K562 (cell line): ENCODE results near the gene YES1. TPM values are rescaled to one million over a fixed set of nuclear protein-coding genes. Genes with fewer than 3 reads are reported as not detected.
A peak's percentile ranks its signal among the peaks of the same experiment; 100 is the strongest.

Experiments
- ATAC-seq: fragments of 200-7000 bp; cut with Tn5 transposase; 3 replicates; pipeline ENCODE4 v1.9.1; 2020; ENCODE audit warnings: moderate library complexity
- BruUV-seq: library from RNA; stranded (reverse); fragments of 400-500 nt; replicated peaks from 2 replicates; lab custom pipeline; 2021; lab: Mats Ljungman, UMichigan
- CTCF ChIA-PET: fragments of 300-600 bp; formaldehyde crosslinking; extraction: SDS; loops from one replicate; lab custom pipeline; 2021; ENCODE audit warnings: low intra/inter-chr PET ratio; lab: Yijun Ruan, JAX
- POLR2A ChIA-PET: fragments of 300-600, 350-650 bp; sonication (Branson Sonifier 250); formaldehyde crosslinking; extraction: SDS; loops from one replicate; lab custom pipeline; 2021; ENCODE audit warnings: antibody characterized with exemption, inconsistent platforms; lab: Yijun Ruan, JAX
- DNase-seq, 4 experiments: peaks; one replicate each; pipeline versions ENCODE4 v3.0.0 to v3.0.0-alpha.2; 2011 to 2018; ENCODE audit warnings: low spot score in 3 of 4, mixed read lengths in 3 of 4; ENCODE audit errors: extremely low read depth in 1 of 4
- FAIRE-seq: peaks from 2 replicates; lab custom pipeline; 2011; peaks lifted over from hg19 to GRCh38; lab: Jason Lieb, UNC
- H2AFZ ChIP-seq: 2 replicates; pipeline ENCODE4 v1.6.0; 2011; ENCODE audit warnings: low read depth, low read length, control low read depth, inconsistent platforms
- H3K27ac ChIP-seq: fragments of 200-600 bp; 3 replicates; pipeline ENCODE4 v1.8.0; 2011; ENCODE audit warnings: low read depth, mild to moderate bottlenecking, control low read depth, inconsistent platforms, low read length, moderate library complexity, mixed read lengths; ENCODE audit errors: extremely low read depth
- H3K27me3 ChIP-seq, 2 experiments: fragments of 300-600 bp in 1 of 2; 2 replicates in 1 of 2; 3 replicates in 1 of 2; pipeline versions ENCODE4 v1.6.0 to v1.8.0; 2011; ENCODE audit warnings: inconsistent platforms in 2 of 2, low read length in 2 of 2, mild to moderate bottlenecking in 1 of 2, mixed read lengths in 1 of 2, moderate library complexity in 1 of 2; ENCODE audit not compliant: control insufficient read depth in 2 of 2, insufficient read depth in 2 of 2
- H3K36me3 ChIP-seq: fragments of 300-600 bp; 3 replicates; pipeline ENCODE4 v1.8.0; 2011; ENCODE audit warnings: mild to moderate bottlenecking, low read length, inconsistent platforms; ENCODE audit not compliant: control insufficient read depth, insufficient read depth
- H3K4me1 ChIP-seq, 2 experiments: fragments of 200-600 bp in 1 of 2; replicated peaks in 1 of 2; 2 replicates in 1 of 2; 3 replicates in 1 of 2; pipeline versions ENCODE4 v1.5.1 to v1.8.0; 2011; ENCODE audit warnings: inconsistent platforms in 2 of 2, low read length in 2 of 2, mild to moderate bottlenecking in 1 of 2, mixed read lengths in 1 of 2, moderate library complexity in 1 of 2; ENCODE audit not compliant: control insufficient read depth in 2 of 2, insufficient read depth in 2 of 2
- H3K4me2 ChIP-seq: 2 replicates; pipeline ENCODE4 v1.6.1; 2011; ENCODE audit warnings: low read length, control low read depth, inconsistent platforms, mixed read lengths; ENCODE audit not compliant: insufficient read depth
- H3K4me3 ChIP-seq: fragments of 200-600 bp; sonication (generic), shearing (Covaris generic); 2 replicates; pipeline ENCODE4 v1.5.1; 2016; ENCODE audit warnings: control low read depth, inconsistent platforms
- H3K79me2 ChIP-seq: fragments of 200-600 bp; 3 replicates; pipeline ENCODE4 v1.8.0; 2011; ENCODE audit warnings: low read length, inconsistent platforms; ENCODE audit not compliant: control insufficient read depth, insufficient read depth
- H3K9ac ChIP-seq, 2 experiments: 2 replicates each; pipeline versions ENCODE4 v1.6.0 to v1.6.1; 2011; ENCODE audit warnings: low read depth in 2 of 2, low read length in 2 of 2, control low read depth in 1 of 2, inconsistent platforms in 1 of 2, mild to moderate bottlenecking in 1 of 2, mixed read lengths in 1 of 2; ENCODE audit not compliant: insufficient read depth in 1 of 2
- H3K9me1 ChIP-seq: one replicate; pipeline ENCODE4 v1.6.0; 2011; ENCODE audit warnings: inconsistent platforms, mild to moderate bottlenecking, low read length, moderate library complexity; ENCODE audit not compliant: control insufficient read depth, insufficient read depth
- H3K9me3 ChIP-seq: replicated peaks from 2 replicates; pipeline ENCODE4 v1.5.1; 2011; ENCODE audit warnings: low read depth, low read length, inconsistent platforms; ENCODE audit not compliant: control insufficient read depth, insufficient read depth
- H4K20me1 ChIP-seq: replicated peaks from 2 replicates; pipeline ENCODE4 v1.6.1; 2011; ENCODE audit warnings: low read length, inconsistent platforms, mixed read lengths; ENCODE audit not compliant: control insufficient read depth, insufficient read depth
- FOXM1 ChIP-seq, 2 experiments: fragments of 450-650 bp in 1 of 2; sonication (generic) in 1 of 2; formaldehyde crosslinking in 1 of 2; IDR thresholded peaks; 2 replicates each; pipeline versions ENCODE4 v1.6.1 to v1.9.0; 2017 to 2022; ENCODE audit warnings: low read depth in 2 of 2, mild to moderate bottlenecking in 2 of 2, missing genetic modification reagents in 1 of 2, moderate library complexity in 1 of 2
- HNRNPH1 ChIP-seq: fragments of 200-400 bp; formaldehyde crosslinking; optimal IDR thresholded peaks from 2 replicates; pipeline ENCODE3; 2017; ENCODE audit warnings: low read depth, mild to moderate bottlenecking, low read length, moderate library complexity
- ILF3 ChIP-seq: fragments of 450-650 bp; IDR thresholded peaks from 2 replicates; pipeline ENCODE4 v1.6.1; 2018; ENCODE audit warnings: antibody characterized with exemption, mild to moderate bottlenecking, moderate library complexity, borderline replicate concordance
- ILK ChIP-seq: fragments of 450-650 bp; IDR thresholded peaks from 2 replicates; pipeline ENCODE4 v1.6.1; 2016; ENCODE audit warnings: missing genetic modification characterization, low read depth, mild to moderate bottlenecking, missing compliant biosample characterization, moderate library complexity, borderline replicate concordance
- RAD21 ChIP-seq, 2 experiments: fragments of 250-450 bp in 1 of 2; fragments of 450-650 bp in 1 of 2; sonication (Bioruptor Pico) in 1 of 2; formaldehyde crosslinking in 1 of 2; IDR thresholded peaks in 1 of 2; conservative IDR thresholded peaks in 1 of 2; 2 replicates each; pipeline versions ENCODE4 v1.4.0 to v1.8.0; 2020 to 2022; ENCODE audit warnings: mild to moderate bottlenecking in 2 of 2, moderate library complexity in 1 of 2
- RBM15 ChIP-seq: fragments of 200-400 bp; formaldehyde crosslinking; IDR thresholded peaks from 2 replicates; pipeline ENCODE4 v1.6.1; 2018; ENCODE audit warnings: mild to moderate bottlenecking, low read length, moderate library complexity; ENCODE audit not compliant: insufficient read depth
- RBM34 ChIP-seq: fragments of 200-400 bp; formaldehyde crosslinking; IDR thresholded peaks from 2 replicates; pipeline ENCODE4 v1.6.1; 2018; ENCODE audit warnings: low read length, borderline replicate concordance; ENCODE audit not compliant: insufficient read depth
- ZNF232 ChIP-seq: sonication (generic); formaldehyde crosslinking; IDR thresholded peaks from 2 replicates; pipeline ENCODE4 v1.8.0; 2022; ENCODE audit warnings: mild to moderate bottlenecking, missing genetic modification reagents
- ZNF583 ChIP-seq: fragments of 250-450 bp; sonication (Bioruptor Pico); IDR thresholded peaks from 2 replicates; pipeline ENCODE4 v1.4.0; 2020
- ZNF696 ChIP-seq: fragments of 250-450 bp; sonication (Bioruptor Pico); conservative IDR thresholded peaks from 2 replicates; pipeline ENCODE4 v1.4.0; 2020; ENCODE audit warnings: mild to moderate bottlenecking, moderate library complexity
- WGBS: fragments of 100-300 bp; shearing (Covaris generic); methylation state at CpG from one replicate; pipeline ENCODE4 v1.1.6; 2016; ENCODE audit warnings: low coverage, mixed read lengths; ENCODE audit not compliant: insufficient coverage; ENCODE audit errors: missing lambda C conversion rate; 5-methylcytosine and 5-hydroxymethylcytosine counted together
- in situ Hi-C: fragments of 300-500 bp; cut with MboI; formaldehyde crosslinking; loops from 4 replicates; pipeline ENCODE4 v1.15.0; 2018; ENCODE audit warnings: inconsistent platforms, mixed read lengths
- intact Hi-C: fragments of 100-400 bp; cut with micrococcal nuclease; formaldehyde crosslinking; loops from 2 replicates; pipeline ENCODE4 v1.14.2; 2022
- polyA plus RNA-seq, 8 experiments: library from polyadenylated mRNA; depleted of rRNA in 4 of 8; stranded (reverse) in 5 of 8; unstranded in 3 of 8; fragments of >200 nt; fragmentation: Nextera tagmentation in 2 of 8; fragmentation: Illumina TruSeq in 1 of 8; extraction: Ambion mirVana in 2 of 8; extraction: Trizol in 1 of 8; gene quantifications; 2 replicates each; pipeline versions ENCODE4 v1.2.1 to v1.2.3, GENCODE V29; 2011 to 2014; ENCODE audit warnings: inconsistent platforms in 1 of 8, missing spikeins in 1 of 8
- total RNA-seq, 7 experiments: library from RNA; depleted of rRNA in 6 of 7; stranded (reverse); fragments of >200 nt in 6 of 7; fragmentation: Illumina TruSeq in 2 of 7; extraction: Trizol in 2 of 7; gene quantifications; 2 replicates each; pipeline versions ENCODE4 v1.2.1 to v1.2.3, GENCODE V29; 2011 to 2021; ENCODE audit warnings: low replicate concordance in 1 of 7
- TF ChIP-seq, protein P1 (sequence below), 3 experiments: IDR thresholded peaks in 2 of 3; conservative IDR thresholded peaks in 1 of 3; 2 replicates each; pipeline ENCODE4 v1.5.1; 2011 to 2012; ENCODE audit warnings: low read length in 3 of 3, mild to moderate bottlenecking in 3 of 3, control low read depth in 2 of 3, improper control_type of control experiment in 1 of 3, inconsistent platforms in 1 of 3, low read depth in 1 of 3, mixed read lengths in 1 of 3, moderate library complexity in 1 of 3; ENCODE audit not compliant: insufficient read depth in 2 of 3
- TF ChIP-seq, protein P2 (sequence below): fragments of 200-800 bp; sonication (Bioruptor generic); IDR thresholded peaks from 2 replicates; pipeline ENCODE4 v1.6.1; 2017; ENCODE audit warnings: missing genetic modification characterization, missing compliant biosample characterization
- TF ChIP-seq, protein P3 (sequence below): fragments of 200-400 bp; formaldehyde crosslinking; IDR thresholded peaks from 2 replicates; pipeline ENCODE4 v1.6.1; 2017; ENCODE audit warnings: mild to moderate bottlenecking, low read depth, low read length, moderate library complexity
- TF ChIP-seq, protein P4 (sequence below): fragments of 450-650 bp; formaldehyde crosslinking; IDR thresholded peaks from 2 replicates; pipeline ENCODE4 v1.4.0; 2020; ENCODE audit warnings: mild to moderate bottlenecking, moderate library complexity

The YES1 gene
- total and polyA plus RNA-seq, 9 of the 15 experiments (the other 6 are each of a cell fraction or from before 2014, with no cell fraction given), result 37.2 to 115 (median 77.7) TPM

DNA sequence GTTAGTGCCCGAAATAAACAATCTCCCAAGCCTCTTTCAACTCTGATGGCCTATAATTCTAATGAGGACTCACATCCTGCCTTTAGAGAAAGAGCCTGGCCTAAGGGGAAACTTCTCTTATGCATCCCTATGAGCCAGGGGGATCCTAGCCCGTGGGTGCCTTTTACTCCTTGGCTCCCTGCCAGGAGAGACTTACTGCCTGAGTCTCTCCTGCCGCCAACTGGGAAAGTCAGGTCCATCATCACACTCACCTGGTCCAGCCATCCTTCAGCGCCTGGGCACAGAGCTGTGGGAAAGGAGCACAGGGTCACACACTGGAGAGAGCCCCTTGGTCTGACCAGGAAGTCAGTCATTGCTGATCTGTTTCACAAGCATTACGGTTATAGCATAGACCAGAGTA, 123.7 kb downstream of the YES1 start:
- Histone ChIP-seq H3K4me3 (no peak overlapping the region), H3K4me2 (no peak overlapping the region), H2AFZ (no peak overlapping the region), H4K20me1 (no peaks in the 10 kb centered on the region), H3K36me3 (peaks cover 83% of the 10 kb centered on the region; the same call in 2 of the 3 replicates), H3K79me2 (no peaks in the 10 kb centered on the region), H3K27me3 (no peaks in the 10 kb centered on the region), H3K9me1 (no peaks in the 10 kb centered on the region), H3K27ac (no peak overlapping the region), H3K9ac (0 out of 4 replicates have a peak overlapping the region, but pooled peaks of 1 of the 2 experiments have one; percentile 31), H3K9me3 (no peaks in the 10 kb centered on the region), H3K4me1 (peaks cover 0 to 9% of the 10 kb centered on the region in 2 experiments; a peak in 3 of 5 replicates)
- FAIRE-seq (no peak), ATAC-seq (no peak; the same call in 1 of the 3 replicates), DNase-seq (peak in 1 of 4 experiments; percentile 39)
- WGBS, result 70% methylated on average over 5 of the region's 5 CpGs
- in situ Hi-C loops, result loop anchor here (5.0 kb wide), 1 partner anchor 61 kb away; no protein-coding TSS in a partner anchor
- POLR2A ChIA-PET, result interaction anchor here (1.0 to 2.3 kb wide), 2 partner anchors 12 to 17 kb away, joined by 4 to 9 read pairs; no protein-coding TSS in a partner anchor
- intact Hi-C loops, result no loop called here
- no TSS peak for BruUV-seq
- CTCF ChIA-PET, result no interaction called here
- TF ChIP-seq, protein P1, sequence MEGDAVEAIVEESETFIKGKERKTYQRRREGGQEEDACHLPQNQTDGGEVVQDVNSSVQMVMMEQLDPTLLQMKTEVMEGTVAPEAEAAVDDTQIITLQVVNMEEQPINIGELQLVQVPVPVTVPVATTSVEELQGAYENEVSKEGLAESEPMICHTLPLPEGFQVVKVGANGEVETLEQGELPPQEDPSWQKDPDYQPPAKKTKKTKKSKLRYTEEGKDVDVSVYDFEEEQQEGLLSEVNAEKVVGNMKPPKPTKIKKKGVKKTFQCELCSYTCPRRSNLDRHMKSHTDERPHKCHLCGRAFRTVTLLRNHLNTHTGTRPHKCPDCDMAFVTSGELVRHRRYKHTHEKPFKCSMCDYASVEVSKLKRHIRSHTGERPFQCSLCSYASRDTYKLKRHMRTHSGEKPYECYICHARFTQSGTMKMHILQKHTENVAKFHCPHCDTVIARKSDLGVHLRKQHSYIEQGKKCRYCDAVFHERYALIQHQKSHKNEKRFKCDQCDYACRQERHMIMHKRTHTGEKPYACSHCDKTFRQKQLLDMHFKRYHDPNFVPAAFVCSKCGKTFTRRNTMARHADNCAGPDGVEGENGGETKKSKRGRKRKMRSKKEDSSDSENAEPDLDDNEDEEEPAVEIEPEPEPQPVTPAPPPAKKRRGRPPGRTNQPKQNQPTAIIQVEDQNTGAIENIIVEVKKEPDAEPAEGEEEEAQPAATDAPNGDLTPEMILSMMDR (IDR thresholded peaks at IDR 0.05 in 2 of 3, conservative IDR thresholded peaks at IDR 0.05 in 1 of 3; ENCODE audit: insufficient read depth in 2 of 3, low read depth in 1 of 3, low read length in 3 of 3), result peak in 1 of 3 experiments; percentile 16; a peak in 1 of 6 replicates
- TF ChIP-seq RBM15 (no peak), ZNF232 (CRISPR knock-in tag) (no peak), RAD21 (CRISPR knock-in tag; conservative IDR thresholded peaks at IDR 0.05 in 1 of 2, IDR thresholded peaks at IDR 0.05 in 1 of 2) (peak in 1 of 2 experiments; percentile 15; a peak in 1 of 4 replicates), HNRNPH1 (no peak), ILK (tag) (no peak), ZNF696 (CRISPR knock-in tag) (no peak), RBM34 (no peak), ILF3 (no peak), ZNF583 (CRISPR knock-in tag) (no peak), FOXM1 (IDR thresholded peaks at IDR 0.05; ENCODE audit: low read depth) (no peak), FOXM1 (CRISPR knock-in tag; IDR thresholded peaks at IDR 0.05; ENCODE audit: low read depth) (no peak)
- TF ChIP-seq, protein P2, sequence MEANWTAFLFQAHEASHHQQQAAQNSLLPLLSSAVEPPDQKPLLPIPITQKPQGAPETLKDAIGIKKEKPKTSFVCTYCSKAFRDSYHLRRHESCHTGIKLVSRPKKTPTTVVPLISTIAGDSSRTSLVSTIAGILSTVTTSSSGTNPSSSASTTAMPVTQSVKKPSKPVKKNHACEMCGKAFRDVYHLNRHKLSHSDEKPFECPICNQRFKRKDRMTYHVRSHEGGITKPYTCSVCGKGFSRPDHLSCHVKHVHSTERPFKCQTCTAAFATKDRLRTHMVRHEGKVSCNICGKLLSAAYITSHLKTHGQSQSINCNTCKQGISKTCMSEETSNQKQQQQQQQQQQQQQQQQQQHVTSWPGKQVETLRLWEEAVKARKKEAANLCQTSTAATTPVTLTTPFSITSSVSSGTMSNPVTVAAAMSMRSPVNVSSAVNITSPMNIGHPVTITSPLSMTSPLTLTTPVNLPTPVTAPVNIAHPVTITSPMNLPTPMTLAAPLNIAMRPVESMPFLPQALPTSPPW (CRISPR knock-in tag), result no peak
- TF ChIP-seq, protein P3, sequence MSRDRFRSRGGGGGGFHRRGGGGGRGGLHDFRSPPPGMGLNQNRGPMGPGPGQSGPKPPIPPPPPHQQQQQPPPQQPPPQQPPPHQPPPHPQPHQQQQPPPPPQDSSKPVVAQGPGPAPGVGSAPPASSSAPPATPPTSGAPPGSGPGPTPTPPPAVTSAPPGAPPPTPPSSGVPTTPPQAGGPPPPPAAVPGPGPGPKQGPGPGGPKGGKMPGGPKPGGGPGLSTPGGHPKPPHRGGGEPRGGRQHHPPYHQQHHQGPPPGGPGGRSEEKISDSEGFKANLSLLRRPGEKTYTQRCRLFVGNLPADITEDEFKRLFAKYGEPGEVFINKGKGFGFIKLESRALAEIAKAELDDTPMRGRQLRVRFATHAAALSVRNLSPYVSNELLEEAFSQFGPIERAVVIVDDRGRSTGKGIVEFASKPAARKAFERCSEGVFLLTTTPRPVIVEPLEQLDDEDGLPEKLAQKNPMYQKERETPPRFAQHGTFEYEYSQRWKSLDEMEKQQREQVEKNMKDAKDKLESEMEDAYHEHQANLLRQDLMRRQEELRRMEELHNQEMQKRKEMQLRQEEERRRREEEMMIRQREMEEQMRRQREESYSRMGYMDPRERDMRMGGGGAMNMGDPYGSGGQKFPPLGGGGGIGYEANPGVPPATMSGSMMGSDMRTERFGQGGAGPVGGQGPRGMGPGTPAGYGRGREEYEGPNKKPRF, result no peak
- TF ChIP-seq, protein P4, sequence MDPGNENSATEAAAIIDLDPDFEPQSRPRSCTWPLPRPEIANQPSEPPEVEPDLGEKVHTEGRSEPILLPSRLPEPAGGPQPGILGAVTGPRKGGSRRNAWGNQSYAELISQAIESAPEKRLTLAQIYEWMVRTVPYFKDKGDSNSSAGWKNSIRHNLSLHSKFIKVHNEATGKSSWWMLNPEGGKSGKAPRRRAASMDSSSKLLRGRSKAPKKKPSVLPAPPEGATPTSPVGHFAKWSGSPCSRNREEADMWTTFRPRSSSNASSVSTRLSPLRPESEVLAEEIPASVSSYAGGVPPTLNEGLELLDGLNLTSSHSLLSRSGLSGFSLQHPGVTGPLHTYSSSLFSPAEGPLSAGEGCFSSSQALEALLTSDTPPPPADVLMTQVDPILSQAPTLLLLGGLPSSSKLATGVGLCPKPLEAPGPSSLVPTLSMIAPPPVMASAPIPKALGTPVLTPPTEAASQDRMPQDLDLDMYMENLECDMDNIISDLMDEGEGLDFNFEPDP (CRISPR knock-in tag), result no peak
